ENCODE measurements around the gene PEX6.

Gene PEX6

DNA sequence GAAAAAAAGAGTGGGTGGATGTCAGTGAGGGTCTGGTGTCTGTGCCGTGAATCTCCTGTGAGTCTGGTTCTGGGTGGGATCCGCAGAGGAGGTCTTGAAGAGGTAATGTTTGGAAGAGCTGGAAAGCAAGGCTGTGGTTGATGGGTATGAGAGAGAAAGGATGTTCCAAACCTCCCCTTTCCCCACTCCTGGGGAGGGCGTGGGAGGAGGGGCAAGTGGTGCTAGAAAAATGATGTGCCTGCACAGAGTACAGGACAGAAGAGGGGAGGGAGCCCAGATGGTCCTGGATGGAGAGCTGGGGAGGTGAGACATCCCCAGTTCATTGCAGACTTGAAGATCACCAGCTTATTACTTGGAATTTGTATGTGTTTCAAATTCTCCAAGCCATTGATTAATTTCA is 46.6 kb downstream of the PEX6 start:
- no peak for DNase-seq

GRCh38 chr6:42929821-42930360 is 49.1 kb downstream of the PEX6 start:
- peak; percentile 65 for DNase-seq

GRCh38 chr6:42928986-42929820 is 49.8 kb downstream of the PEX6 start, which contains the start of gene CNPY3:
Gene CNPY3, plus strand, starts transcription at chr6:42929480. Its CDS starts 91 bp downstream, at chr6:42929571.
- peak; percentile 94 for DNase-seq

- DNase-seq = no peak
Observed at GRCh38 chr6:42925248-42925857, 53.6 kb downstream of the PEX6 start.

- DNase-seq = no peak
Observed at GRCh38 chr6:42923666-42924065, 55.3 kb downstream of the PEX6 start.

DNA sequence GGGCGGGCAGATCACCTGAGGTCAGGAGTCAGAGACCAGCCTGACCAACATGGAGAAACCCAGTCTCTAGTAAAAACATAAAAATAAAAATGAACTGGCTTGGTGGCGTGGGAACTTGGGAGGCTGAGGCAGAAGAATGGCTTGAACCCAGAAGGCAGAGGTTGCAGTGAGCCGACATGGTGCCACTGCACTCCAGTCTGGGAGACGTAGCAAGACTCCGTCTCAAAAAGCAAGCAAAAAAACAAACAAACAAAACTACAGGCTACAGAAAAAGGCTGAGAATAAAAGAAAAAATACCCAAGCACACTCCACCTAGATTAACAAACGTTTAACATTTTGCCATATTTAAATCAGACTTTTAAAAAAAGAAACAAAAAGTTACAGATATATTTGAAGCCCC is 57.2 kb downstream of the PEX6 start:
- no peak for DNase-seq

- no peak for DNase-seq
Observed at GRCh38 chr6:42916288-42916687, 62.7 kb downstream of the PEX6 start.

GRCh38 chr6:42915732-42916131 is 63.2 kb downstream of the PEX6 start, which contains the start of gene PTCRA:
Gene PTCRA, plus strand, starts transcription at chr6:42916053. Its CDS starts 17 bp downstream, at chr6:42916070.
- no peak for DNase-seq

- DNase-seq = no peak
Observed at GRCh38 chr6:42914546-42914945, 64.4 kb downstream of the PEX6 start.

Data from CD4-positive, alpha-beta T cell treated with Interferon gamma for 1 hour (primary cell).